Memory B cell (primary cell): ENCODE results near the gene UBP1.
"Not testable (repeated sequence)": the region's sequence is repeated elsewhere in the genome, so short reads cannot be mapped to it uniquely, and the experiment has no call there.

Experiments
- ATAC-seq: fragments of 150-1000 bp; cut with Tn5 transposase; 2 replicates; pipeline ENCODE4 v1.10.0; 2021; ENCODE audit warnings: low read depth, mild to moderate bottlenecking, moderate library complexity
- DNase-seq, 2 donors: peaks; one replicate each; pipeline ENCODE4 v3.0.0; 2022; ENCODE audit warnings: low spot score in 2 of 2
- H3K27ac Mint-ChIP-seq: one replicate; pipeline ENCODE4 v1.8.0; 2022; ENCODE audit warnings: mild to moderate bottlenecking, moderate library complexity, mixed read lengths
- H3K27me3 Mint-ChIP-seq: one replicate; pipeline ENCODE4 v1.8.0; 2022; ENCODE audit warnings: mixed read lengths
- H3K36me3 Mint-ChIP-seq: one replicate; pipeline ENCODE4 v1.8.0; 2022; ENCODE audit warnings: mild to moderate bottlenecking, mixed read lengths
- H3K4me1 Mint-ChIP-seq: one replicate; pipeline ENCODE4 v1.8.0; 2022; ENCODE audit warnings: mixed read lengths
- H3K4me3 Mint-ChIP-seq: one replicate; pipeline ENCODE4 v1.8.0; 2022; ENCODE audit warnings: mild to moderate bottlenecking, moderate library complexity, mixed read lengths
- H3K9me3 Mint-ChIP-seq: one replicate; pipeline ENCODE4 v1.8.0; 2022; ENCODE audit warnings: mixed read lengths

The UBP1 gene

GRCh38 chr3:33425453-33425852 is 14.8 kb downstream of the UBP1 start:
- H3K27ac Mint-ChIP-seq, result no peak overlapping the region
- no peak for ATAC-seq
- H3K27me3 Mint-ChIP-seq, result no peaks in the 10 kb centered on the region

GRCh38 chr3:33424606-33425452 is 15.4 kb downstream of the UBP1 start:
- H3K9me3 Mint-ChIP-seq, result no peaks in the 10 kb centered on the region
- ATAC-seq (no peak), DNase-seq (no peak)
- no peak overlapping the region for H3K27ac Mint-ChIP-seq
- H3K4me1 Mint-ChIP-seq, result peaks cover 17% of the 10 kb centered on the region
- peaks cover 21% of the 10 kb centered on the region for H3K36me3 Mint-ChIP-seq
- no peaks in the 10 kb centered on the region for H3K27me3 Mint-ChIP-seq
- no peak overlapping the region for H3K4me3 Mint-ChIP-seq

More at GRCh38 chr3:33425453-33425852, 14.8 kb downstream of the UBP1 start:
- H3K4me1 Mint-ChIP-seq, result peaks cover 21% of the 10 kb centered on the region
- peaks cover 19% of the 10 kb centered on the region for H3K36me3 Mint-ChIP-seq
- no peaks in the 10 kb centered on the region for H3K9me3 Mint-ChIP-seq
- no peak for DNase-seq
- H3K4me3 Mint-ChIP-seq, result no peak overlapping the region

- Mint-ChIP-seq H3K4me1 (peaks cover 8% of the 10 kb centered on the region), H3K4me3 (no peak overlapping the region), H3K9me3 (no peaks in the 10 kb centered on the region), H3K36me3 (peaks cover 32% of the 10 kb centered on the region), H3K27ac (no peak overlapping the region), H3K27me3 (no peaks in the 10 kb centered on the region)
- ATAC-seq, result no peak
- no peak for DNase-seq
Measured at GRCh38 chr3:33420966-33421365, 19.2 kb downstream of the UBP1 start.

GRCh38 chr3:33419948-33420347 is 20.3 kb downstream of the UBP1 start:
- peaks cover 8% of the 10 kb centered on the region for H3K4me1 Mint-ChIP-seq
- H3K27me3 Mint-ChIP-seq, result no peaks in the 10 kb centered on the region
- H3K9me3 Mint-ChIP-seq, result no peaks in the 10 kb centered on the region
- DNase-seq, result no peak
- ATAC-seq, result peak; percentile 51
- H3K4me3 Mint-ChIP-seq, result no peak overlapping the region
- peak overlapping the region; percentile 82 for H3K27ac Mint-ChIP-seq
- H3K36me3 Mint-ChIP-seq, result peaks cover 33% of the 10 kb centered on the region

GRCh38 chr3:33417066-33417673 is 23.0 kb downstream of the UBP1 start:
- DNase-seq, result no peak
- H3K36me3 Mint-ChIP-seq, result peaks cover 45% of the 10 kb centered on the region

GRCh38 chr3:33410816-33411215 is 29.4 kb downstream of the UBP1 start:
- H3K4me3 Mint-ChIP-seq, H3K27me3 Mint-ChIP-seq, H3K27ac Mint-ChIP-seq, DNase-seq, H3K9me3 Mint-ChIP-seq, H3K4me1 Mint-ChIP-seq, ATAC-seq: not testable (repeated sequence)
- H3K36me3 Mint-ChIP-seq, result peaks cover 46% of the 10 kb centered on the region

More at GRCh38 chr3:33417066-33417673, 23.0 kb downstream of the UBP1 start:
- Mint-ChIP-seq H3K4me3 (no peak overlapping the region), H3K27ac (peak overlapping the region; percentile 40), H3K9me3 (no peaks in the 10 kb centered on the region), H3K4me1 (peaks cover 8% of the 10 kb centered on the region), H3K27me3 (no peaks in the 10 kb centered on the region)
- no peak for ATAC-seq

GRCh38 chr3:33403756-33404155 is 36.4 kb downstream of the UBP1 start:
- ATAC-seq, result no peak
- Mint-ChIP-seq H3K4me1 (peaks cover 3% of the 10 kb centered on the region), H3K9me3 (no peaks in the 10 kb centered on the region), H3K27ac (no peak overlapping the region), H3K4me3 (no peak overlapping the region), H3K36me3 (peaks cover 36% of the 10 kb centered on the region), H3K27me3 (no peaks in the 10 kb centered on the region)
- no peak for DNase-seq

- Mint-ChIP-seq H3K4me3 (no peak overlapping the region), H3K4me1 (peaks cover 3% of the 10 kb centered on the region), H3K36me3 (peaks cover 34% of the 10 kb centered on the region), H3K27ac (no peak overlapping the region), H3K9me3 (no peaks in the 10 kb centered on the region), H3K27me3 (no peaks in the 10 kb centered on the region)
- no peak for DNase-seq
- no peak for ATAC-seq
Measured at GRCh38 chr3:33402936-33403335, 37.3 kb downstream of the UBP1 start.

- Mint-ChIP-seq H3K27me3 (no peaks in the 10 kb centered on the region), H3K4me1 (peaks cover 3% of the 10 kb centered on the region), H3K36me3 (peaks cover 42% of the 10 kb centered on the region), H3K4me3 (no peak overlapping the region), H3K27ac (no peak overlapping the region), H3K9me3 (no peaks in the 10 kb centered on the region)
- ATAC-seq (no peak), DNase-seq (no peak)
Measured at GRCh38 chr3:33401781-33402180, 38.4 kb downstream of the UBP1 start.

- Mint-ChIP-seq H3K36me3 (peaks cover 44% of the 10 kb centered on the region), H3K4me3 (no peak overlapping the region), H3K9me3 (no peaks in the 10 kb centered on the region), H3K27me3 (no peaks in the 10 kb centered on the region), H3K27ac (no peak overlapping the region), H3K4me1 (no peaks in the 10 kb centered on the region)
- DNase-seq (no peak), ATAC-seq (no peak)
Measured at GRCh38 chr3:33398410-33398809, 41.8 kb downstream of the UBP1 start.

- no peak for DNase-seq
- Mint-ChIP-seq H3K27ac (no peak overlapping the region), H3K27me3 (no peaks in the 10 kb centered on the region), H3K4me1 (no peaks in the 10 kb centered on the region), H3K4me3 (no peak overlapping the region), H3K9me3 (no peaks in the 10 kb centered on the region), H3K36me3 (peaks cover 45% of the 10 kb centered on the region)
- no peak for ATAC-seq
Measured at GRCh38 chr3:33395900-33396299, 44.3 kb downstream of the UBP1 start.

- Mint-ChIP-seq H3K4me3 (no peak overlapping the region), H3K9me3 (no peaks in the 10 kb centered on the region), H3K36me3 (peaks cover 49% of the 10 kb centered on the region)
Measured at GRCh38 chr3:33394403-33395054, 45.7 kb downstream of the UBP1 start.

GRCh38 chr3:33392703-33393125 is 47.5 kb downstream of the UBP1 start:
- H3K27ac Mint-ChIP-seq, result no peak overlapping the region

More at GRCh38 chr3:33394403-33395054, 45.7 kb downstream of the UBP1 start:
- ATAC-seq (no peak), DNase-seq (no peak)
- no peak overlapping the region for H3K27ac Mint-ChIP-seq
- no peaks in the 10 kb centered on the region for H3K27me3 Mint-ChIP-seq
- H3K4me1 Mint-ChIP-seq, result no peaks in the 10 kb centered on the region

GRCh38 chr3:33392144-33392543 is 48.1 kb downstream of the UBP1 start:
- no peak for ATAC-seq
- peak overlapping the region; percentile 89 for H3K27ac Mint-ChIP-seq
- peaks cover 42% of the 10 kb centered on the region for H3K36me3 Mint-ChIP-seq
- no peaks in the 10 kb centered on the region for H3K9me3 Mint-ChIP-seq
- H3K4me1 Mint-ChIP-seq, result no peaks in the 10 kb centered on the region
- H3K4me3 Mint-ChIP-seq, result no peak overlapping the region
- DNase-seq, result no peak
- no peaks in the 10 kb centered on the region for H3K27me3 Mint-ChIP-seq

More at GRCh38 chr3:33392703-33393125, 47.5 kb downstream of the UBP1 start:
- DNase-seq, result no peak
- H3K4me1 Mint-ChIP-seq, result no peaks in the 10 kb centered on the region
- H3K4me3 Mint-ChIP-seq, result no peak overlapping the region
- peaks cover 46% of the 10 kb centered on the region for H3K36me3 Mint-ChIP-seq
- no peaks in the 10 kb centered on the region for H3K27me3 Mint-ChIP-seq
- H3K9me3 Mint-ChIP-seq, result no peaks in the 10 kb centered on the region
- ATAC-seq, result no peak
